Naive B cell (primary cell): ENCODE measurements around the gene PRLR. TPM values are rescaled to one million over a fixed set of nuclear protein-coding genes. Genes with fewer than 3 reads are reported as not detected.
"Not testable (repeated sequence)": the region's sequence is repeated elsewhere in the genome, so short reads cannot be mapped to it uniquely, and the experiment has no call there.

ENCODE experiments used
- ATAC-seq, 2 donors: fragments of 150-1000 bp; cut with Tn5 transposase; 2 replicates each; pipeline ENCODE4 v1.10.0; 2021; ENCODE audit warnings: low read depth in 2 of 2, mild to moderate bottlenecking in 2 of 2, moderate library complexity in 2 of 2
- DNase-seq: peaks from one replicate; pipeline ENCODE4 v3.0.0; 2022
- H3K27ac Mint-ChIP-seq, 6 donors: one replicate each; pipeline ENCODE4 v1.8.0; 2020 to 2022; ENCODE audit warnings: mild to moderate bottlenecking in 6 of 6, mixed read lengths in 6 of 6, moderate library complexity in 5 of 6, inconsistent platforms in 2 of 6
- H3K27me3 Mint-ChIP-seq, 3 donors: one replicate each; pipeline ENCODE4 v1.8.0; 2021 to 2022; ENCODE audit warnings: mixed read lengths in 3 of 3, mild to moderate bottlenecking in 1 of 3
- H3K36me3 Mint-ChIP-seq, 2 donors: one replicate each; pipeline ENCODE4 v1.8.0; 2020 to 2022; ENCODE audit warnings: mixed read lengths in 2 of 2, inconsistent platforms in 1 of 2, mild to moderate bottlenecking in 1 of 2
- H3K4me1 Mint-ChIP-seq, 3 donors: one replicate each; pipeline ENCODE4 v1.8.0; 2020 to 2022; ENCODE audit warnings: mixed read lengths in 3 of 3, inconsistent platforms in 1 of 3, mild to moderate bottlenecking in 1 of 3, moderate library complexity in 1 of 3
- H3K4me3 Mint-ChIP-seq, 8 donors: one replicate each; pipeline ENCODE4 v1.8.0; 2020 to 2022; ENCODE audit warnings: mild to moderate bottlenecking in 8 of 8, mixed read lengths in 8 of 8, moderate library complexity in 8 of 8, inconsistent platforms in 2 of 8
- H3K9me3 Mint-ChIP-seq, 7 donors: one replicate each; pipeline ENCODE4 v1.8.0; 2020 to 2022; ENCODE audit warnings: mixed read lengths in 7 of 7, mild to moderate bottlenecking in 5 of 7, inconsistent platforms in 2 of 7, moderate library complexity in 1 of 7
- polyA plus RNA-seq, 6 donors: library from polyadenylated mRNA; unstranded; fragments of 300-500 nt; fragmentation: Illumina TruSeq; gene quantifications; one replicate each; pipeline ENCODE4 v1.2.3, GENCODE V29; 2021; ENCODE audit warnings: low read depth in 6 of 6

PRLR gene
- polyA plus RNA-seq, 6 donors from 2014 or later: not detected

- Mint-ChIP-seq H3K4me3 (no peak overlapping the region), H3K36me3 (no peaks in the 10 kb centered on the region), H3K4me1 (no peaks in the 10 kb centered on the region), H3K9me3 (peaks cover 0 to 5% (median 0%) of the 10 kb centered on the region in 7 donors), H3K27ac (no peak overlapping the region), H3K27me3 (peaks cover 18 to 26% (median 21%) of the 10 kb centered on the region in 3 donors)
- DNase-seq (no peak), ATAC-seq (no peak)
Measured at GRCh38 chr5:35052838-35053237, 177.4 kb downstream of the PRLR start.

GRCh38 chr5:35050541-35051126, 179.7 kb downstream of the PRLR start:
- H3K36me3 Mint-ChIP-seq: no peaks in the 10 kb centered on the region
- H3K4me3 Mint-ChIP-seq: no peak overlapping the region
- peaks cover 0 to 5% (median 0%) of the 10 kb centered on the region in 7 donors for H3K9me3 Mint-ChIP-seq
- H3K27ac Mint-ChIP-seq: no peak overlapping the region
- peaks cover 24 to 29% (median 29%) of the 10 kb centered on the region in 3 donors for H3K27me3 Mint-ChIP-seq
- DNase-seq: no peak
- no peaks in the 10 kb centered on the region for H3K4me1 Mint-ChIP-seq
- ATAC-seq: no peak

- Mint-ChIP-seq H3K36me3 (no peaks in the 10 kb centered on the region), H3K4me1 (no peaks in the 10 kb centered on the region), H3K27me3 (peaks cover 17 to 26% (median 22%) of the 10 kb centered on the region in 3 donors), H3K27ac (no peak overlapping the region), H3K4me3 (no peak overlapping the region), H3K9me3 (peaks cover 0 to 5% (median 0%) of the 10 kb centered on the region in 7 donors)
- DNase-seq: no peak
- no peak for ATAC-seq
Measured at GRCh38 chr5:35048910-35049309, 181.4 kb downstream of the PRLR start.

- Mint-ChIP-seq H3K27ac (peak within 1 kb of the TSS in 1 of 6 donors; percentile 1), H3K9me3 (peaks cover 0 to 5% (median 0%) of the 10 kb centered on the region in 7 donors)
- DNase-seq: no peak
Measured at GRCh38 chr5:35047785-35048404, 182.4 kb downstream of the PRLR start, which contains the start of gene AGXT2. Gene AGXT2, minus strand, starts transcription at chr5:35047949. Its CDS starts 57 bp downstream, at chr5:35047892.

GRCh38 chr5:35046774-35047173, 183.5 kb downstream of the PRLR start:
- peaks cover 13 to 35% (median 24%) of the 10 kb centered on the region in 3 donors for H3K27me3 Mint-ChIP-seq
- no peaks in the 10 kb centered on the region for H3K4me1 Mint-ChIP-seq
- no peaks in the 10 kb centered on the region for H3K36me3 Mint-ChIP-seq
- no peak overlapping the region for H3K27ac Mint-ChIP-seq
- DNase-seq (no peak), ATAC-seq (no peak)
- H3K9me3 Mint-ChIP-seq: peaks cover 0 to 5% (median 0%) of the 10 kb centered on the region in 7 donors
- no peak overlapping the region for H3K4me3 Mint-ChIP-seq

More at GRCh38 chr5:35047785-35048404, 182.4 kb downstream of the PRLR start, which contains the start of gene AGXT2:
- Mint-ChIP-seq H3K27me3 (peaks cover 13 to 31% (median 24%) of the 10 kb centered on the region in 3 donors), H3K36me3 (no peaks in the 10 kb centered on the region), H3K4me3 (no peak within 1 kb of the TSS), H3K4me1 (no peaks in the 10 kb centered on the region)
- ATAC-seq: no peak

- no peak for ATAC-seq
- no peaks in the 10 kb centered on the region for H3K9me3 Mint-ChIP-seq
Measured at GRCh38 chr5:35045280-35045679, 185.0 kb downstream of the PRLR start.

GRCh38 chr5:35044649-35045048, 185.6 kb downstream of the PRLR start:
- no peak for ATAC-seq
- no peaks in the 10 kb centered on the region for H3K36me3 Mint-ChIP-seq
- no peak overlapping the region for H3K4me3 Mint-ChIP-seq
- no peaks in the 10 kb centered on the region for H3K9me3 Mint-ChIP-seq
- peaks cover 13 to 32% (median 26%) of the 10 kb centered on the region in 3 donors for H3K27me3 Mint-ChIP-seq
- no peak overlapping the region for H3K27ac Mint-ChIP-seq
- no peak for DNase-seq
- H3K4me1 Mint-ChIP-seq: no peaks in the 10 kb centered on the region

More at GRCh38 chr5:35045280-35045679, 185.0 kb downstream of the PRLR start:
- H3K4me1 Mint-ChIP-seq: no peaks in the 10 kb centered on the region
- no peak for DNase-seq
- no peaks in the 10 kb centered on the region for H3K36me3 Mint-ChIP-seq
- no peak overlapping the region for H3K4me3 Mint-ChIP-seq
- H3K27ac Mint-ChIP-seq: no peak overlapping the region
- peaks cover 13 to 26% (median 20%) of the 10 kb centered on the region in 3 donors for H3K27me3 Mint-ChIP-seq

GRCh38 chr5:35042781-35043180, 187.5 kb downstream of the PRLR start:
- Mint-ChIP-seq H3K4me3 (no peak overlapping the region), H3K36me3 (no peaks in the 10 kb centered on the region), H3K27me3 (peaks cover 16 to 28% (median 27%) of the 10 kb centered on the region in 3 donors), H3K9me3 (no peaks in the 10 kb centered on the region), H3K27ac (no peak overlapping the region), H3K4me1 (no peaks in the 10 kb centered on the region)
- ATAC-seq (no peak), DNase-seq (no peak)

- H3K4me1 Mint-ChIP-seq: no peaks in the 10 kb centered on the region
- no peaks in the 10 kb centered on the region for H3K36me3 Mint-ChIP-seq
- H3K9me3 Mint-ChIP-seq: no peaks in the 10 kb centered on the region
- ATAC-seq (no peak), DNase-seq (no peak)
- H3K27me3 Mint-ChIP-seq: peaks cover 13 to 28% (median 21%) of the 10 kb centered on the region in 3 donors
- H3K4me3 Mint-ChIP-seq: no peak overlapping the region
- no peak overlapping the region for H3K27ac Mint-ChIP-seq
Measured at GRCh38 chr5:35041261-35041660, 189.0 kb downstream of the PRLR start.

GRCh38 chr5:35038891-35039290, 191.4 kb downstream of the PRLR start:
- Mint-ChIP-seq H3K36me3 (no peaks in the 10 kb centered on the region), H3K27me3 (peaks cover 20 to 29% (median 25%) of the 10 kb centered on the region in 3 donors)
- no peak for ATAC-seq

GRCh38 chr5:35036536-35036935, 193.8 kb downstream of the PRLR start:
- Mint-ChIP-seq H3K9me3 (no peaks in the 10 kb centered on the region), H3K4me3 (no peak overlapping the region), H3K27ac (no peak overlapping the region), H3K27me3 (peaks cover 21 to 28% (median 27%) of the 10 kb centered on the region in 3 donors), H3K4me1 (no peaks in the 10 kb centered on the region), H3K36me3 (no peaks in the 10 kb centered on the region)
- DNase-seq: no peak
- ATAC-seq: no peak

More at GRCh38 chr5:35038891-35039290, 191.4 kb downstream of the PRLR start:
- DNase-seq: no peak
- no peaks in the 10 kb centered on the region for H3K4me1 Mint-ChIP-seq
- no peaks in the 10 kb centered on the region for H3K9me3 Mint-ChIP-seq
- no peak overlapping the region for H3K4me3 Mint-ChIP-seq
- H3K27ac Mint-ChIP-seq: no peak overlapping the region

- ATAC-seq, H3K36me3 Mint-ChIP-seq, DNase-seq, H3K9me3 Mint-ChIP-seq, H3K4me3 Mint-ChIP-seq, H3K27ac Mint-ChIP-seq, H3K4me1 Mint-ChIP-seq: not testable (repeated sequence)
- H3K27me3 Mint-ChIP-seq: peaks cover 25 to 28% (median 27%) of the 10 kb centered on the region in 3 donors
Measured at GRCh38 chr5:35035929-35036328, 194.4 kb downstream of the PRLR start.

GRCh38 chr5:35035271-35035670, 195.0 kb downstream of the PRLR start:
- peaks cover 24 to 28% (median 25%) of the 10 kb centered on the region in 3 donors for H3K27me3 Mint-ChIP-seq

GRCh38 chr5:35032356-35032755, 197.9 kb downstream of the PRLR start:
- ATAC-seq (no peak), DNase-seq (no peak)
- Mint-ChIP-seq H3K36me3 (no peaks in the 10 kb centered on the region), H3K9me3 (peaks cover 0 to 3% (median 0%) of the 10 kb centered on the region in 7 donors), H3K27me3 (peaks cover 18 to 32% (median 27%) of the 10 kb centered on the region in 3 donors), H3K27ac (no peak overlapping the region), H3K4me3 (no peak overlapping the region), H3K4me1 (no peaks in the 10 kb centered on the region)

More at GRCh38 chr5:35035271-35035670, 195.0 kb downstream of the PRLR start:
- DNase-seq: no peak
- no peak overlapping the region for H3K4me3 Mint-ChIP-seq
- no peaks in the 10 kb centered on the region for H3K9me3 Mint-ChIP-seq
- no peaks in the 10 kb centered on the region for H3K4me1 Mint-ChIP-seq
- no peaks in the 10 kb centered on the region for H3K36me3 Mint-ChIP-seq
- no peak for ATAC-seq
- no peak overlapping the region for H3K27ac Mint-ChIP-seq
